MCF 10A (cell line): ENCODE measurements around the gene SDF2. TPM values are rescaled to one million over a fixed set of nuclear protein-coding genes. Genes with fewer than 3 reads are reported as not detected.

ENCODE experiments used
- BruUV-seq: library from RNA; stranded (reverse); fragments of 400-500 nt; replicated peaks from 2 replicates; lab custom pipeline; 2021; lab: Mats Ljungman, UMichigan
- CTCF ChIA-PET: fragments of 300-600 bp; sonication (Branson Sonifier 250); formaldehyde crosslinking; extraction: SDS; loops from one replicate; lab custom pipeline; 2021; ENCODE audit warnings: antibody characterized with exemption, inconsistent platforms; lab: Yijun Ruan, JAX
- POLR2A ChIA-PET: fragments of 300-600, 350-650 bp; sonication (Branson Sonifier 250); formaldehyde crosslinking; extraction: SDS; loops from one replicate; lab custom pipeline; 2020; ENCODE audit warnings: antibody characterized with exemption, inconsistent platforms; lab: Yijun Ruan, JAX
- DNase-seq: peaks from one replicate; pipeline ENCODE4 v3.0.0-alpha.2; 2018; ENCODE audit not compliant: unreplicated experiment
- H3K27ac Mint-ChIP-seq: one replicate; pipeline ENCODE4 v1.8.0; 2022; ENCODE audit warnings: mild to moderate bottlenecking, low read depth, mixed read lengths; ENCODE audit not compliant: unreplicated experiment
- H3K27me3 Mint-ChIP-seq: one replicate; pipeline ENCODE4 v1.8.0; 2022; ENCODE audit warnings: mixed read lengths; ENCODE audit not compliant: insufficient read depth, unreplicated experiment
- H3K36me3 Mint-ChIP-seq: one replicate; pipeline ENCODE4 v1.8.0; 2022; ENCODE audit warnings: mild to moderate bottlenecking, moderate library complexity, mixed read lengths; ENCODE audit not compliant: insufficient read depth, unreplicated experiment
- H3K4me1 Mint-ChIP-seq: one replicate; pipeline ENCODE4 v1.8.0; 2022; ENCODE audit warnings: mixed read lengths; ENCODE audit not compliant: insufficient read depth, unreplicated experiment
- H3K4me3 Mint-ChIP-seq: one replicate; pipeline ENCODE4 v1.8.0; 2022; ENCODE audit warnings: mild to moderate bottlenecking, moderate library complexity, mixed read lengths; ENCODE audit not compliant: unreplicated experiment
- H3K9me3 Mint-ChIP-seq: one replicate; pipeline ENCODE4 v1.8.0; 2022; ENCODE audit warnings: mixed read lengths; ENCODE audit not compliant: unreplicated experiment
- intact Hi-C: fragments of 100-400 bp; cut with micrococcal nuclease; formaldehyde crosslinking; loops from 2 replicates; pipeline ENCODE4 v1.14.1; 2022
- total RNA-seq: library from RNA; stranded (reverse); gene quantifications from 2 replicates; pipeline ENCODE4 v1.2.3, GENCODE V29; 2022
- TF ChIP-seq, protein P1 (sequence below): fragments of 200-600 bp; IDR thresholded peaks from one replicate; pipeline ENCODE4 v1.8.0; 2022; ENCODE audit warnings: antibody characterized with exemption, mild to moderate bottlenecking; ENCODE audit not compliant: unreplicated experiment

The SDF2 gene
- total RNA-seq, 1 experiment from 2014 or later: 31.4 TPM

DNA sequence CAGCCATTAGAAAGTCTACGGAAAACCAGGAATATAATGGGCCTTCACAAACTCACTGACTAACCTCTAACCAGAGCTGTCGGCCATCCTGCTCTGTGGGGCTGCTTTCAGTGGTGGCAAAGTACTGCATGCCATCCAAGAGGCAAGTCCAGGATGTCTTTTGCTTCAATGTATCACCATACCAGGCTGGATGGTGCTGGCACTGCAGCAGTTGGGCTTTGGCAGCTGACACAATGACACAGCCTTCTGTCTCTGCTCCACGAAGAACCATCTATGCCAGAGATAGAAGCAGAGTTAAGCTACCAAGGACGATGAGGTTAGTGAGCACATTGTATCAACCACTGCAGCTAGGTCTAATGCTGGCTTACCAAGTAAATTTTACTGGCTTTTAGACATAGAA, 38.0 kb downstream of the SDF2 start:
- H3K27me3 Mint-ChIP-seq: no peaks in the 10 kb centered on the region
- H3K4me1 Mint-ChIP-seq: peaks cover 10% of the 10 kb centered on the region
- CTCF ChIA-PET: interaction anchor here (0.9 to 1.6 kb wide), 3 partner anchors 11 to 23 kb away, joined by 3 to 5 read pairs (median 5); no protein-coding TSS in a partner anchor
- H3K27ac Mint-ChIP-seq: no peak overlapping the region
- intact Hi-C loops: no loop called here
- no peaks in the 10 kb centered on the region for H3K9me3 Mint-ChIP-seq
- H3K36me3 Mint-ChIP-seq: peaks cover 86% of the 10 kb centered on the region
- no TSS peak for BruUV-seq
- no peak for DNase-seq
- TF ChIP-seq, protein P1, sequence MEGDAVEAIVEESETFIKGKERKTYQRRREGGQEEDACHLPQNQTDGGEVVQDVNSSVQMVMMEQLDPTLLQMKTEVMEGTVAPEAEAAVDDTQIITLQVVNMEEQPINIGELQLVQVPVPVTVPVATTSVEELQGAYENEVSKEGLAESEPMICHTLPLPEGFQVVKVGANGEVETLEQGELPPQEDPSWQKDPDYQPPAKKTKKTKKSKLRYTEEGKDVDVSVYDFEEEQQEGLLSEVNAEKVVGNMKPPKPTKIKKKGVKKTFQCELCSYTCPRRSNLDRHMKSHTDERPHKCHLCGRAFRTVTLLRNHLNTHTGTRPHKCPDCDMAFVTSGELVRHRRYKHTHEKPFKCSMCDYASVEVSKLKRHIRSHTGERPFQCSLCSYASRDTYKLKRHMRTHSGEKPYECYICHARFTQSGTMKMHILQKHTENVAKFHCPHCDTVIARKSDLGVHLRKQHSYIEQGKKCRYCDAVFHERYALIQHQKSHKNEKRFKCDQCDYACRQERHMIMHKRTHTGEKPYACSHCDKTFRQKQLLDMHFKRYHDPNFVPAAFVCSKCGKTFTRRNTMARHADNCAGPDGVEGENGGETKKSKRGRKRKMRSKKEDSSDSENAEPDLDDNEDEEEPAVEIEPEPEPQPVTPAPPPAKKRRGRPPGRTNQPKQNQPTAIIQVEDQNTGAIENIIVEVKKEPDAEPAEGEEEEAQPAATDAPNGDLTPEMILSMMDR: no peak
- no peak overlapping the region for H3K4me3 Mint-ChIP-seq
- POLR2A ChIA-PET: interaction anchor here (1.3 to 2.0 kb wide), 2 partner anchors 12 to 25 kb away, joined by 3 to 5 read pairs; partner anchors contain the start of gene SPAG5

- Mint-ChIP-seq H3K27me3 (no peaks in the 10 kb centered on the region), H3K4me1 (peaks cover 10% of the 10 kb centered on the region), H3K36me3 (peaks cover 81% of the 10 kb centered on the region), H3K9me3 (no peaks in the 10 kb centered on the region), H3K27ac (no peak overlapping the region), H3K4me3 (no peak overlapping the region)
- ChIA-PET CTCF (interaction anchor here (0.5 to 1.2 kb wide), 4 partner anchors 9 to 49 kb away, joined by 3 to 5 read pairs (median 4); no protein-coding TSS in a partner anchor), POLR2A (interaction anchor here (0.7 to 2.0 kb wide), 3 partner anchors 21 to 275 kb away, joined by 3 to 5 read pairs (median 3); partner anchors contain the start of gene SPAG5)
- TF ChIP-seq, protein P1: no peak
- DNase-seq: no peak
- no TSS peak for BruUV-seq
- intact Hi-C loops: no loop called here
These were observed 39.5 kb downstream of the SDF2 start for GRCh38 chr17:28622186-28622585.

DNA sequence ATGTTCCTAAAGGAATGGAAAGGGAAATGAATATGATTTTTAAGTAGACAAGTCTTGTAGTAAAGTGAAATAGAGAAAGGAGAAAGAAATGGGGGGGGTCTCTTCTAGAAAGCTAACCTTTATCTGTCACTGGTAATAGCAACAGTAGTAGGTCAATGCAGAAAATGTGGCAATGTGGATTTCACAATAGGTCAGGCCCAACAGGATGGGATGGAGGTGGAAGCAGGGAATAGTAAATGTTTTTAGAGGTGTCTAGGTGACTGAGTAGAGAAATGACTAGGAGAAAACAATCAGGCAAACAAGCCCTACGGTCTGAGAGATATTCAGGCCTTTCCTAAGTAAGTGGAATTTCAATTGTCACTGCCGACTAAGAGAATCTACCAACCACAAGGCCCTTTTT, 41.7 kb downstream of the SDF2 start:
- ChIA-PET CTCF (interaction anchor here (0.9 to 1.1 kb wide), 3 partner anchors 9 to 24 kb away, joined by 3 read pairs; no protein-coding TSS in a partner anchor), POLR2A (interaction anchor here (0.9 to 2.3 kb wide), 5 partner anchors 9 to 48 kb away, joined by 3 to 11 read pairs (median 4); no protein-coding TSS in a partner anchor)
- H3K36me3 Mint-ChIP-seq: peaks cover 83% of the 10 kb centered on the region
- no peak for DNase-seq
- no TSS peak for BruUV-seq
- H3K27me3 Mint-ChIP-seq: no peaks in the 10 kb centered on the region
- H3K9me3 Mint-ChIP-seq: no peaks in the 10 kb centered on the region
- TF ChIP-seq, protein P1: no peak
- intact Hi-C loops: no loop called here
- no peak overlapping the region for H3K27ac Mint-ChIP-seq
- H3K4me3 Mint-ChIP-seq: no peak overlapping the region
- no peaks in the 10 kb centered on the region for H3K4me1 Mint-ChIP-seq

DNA sequence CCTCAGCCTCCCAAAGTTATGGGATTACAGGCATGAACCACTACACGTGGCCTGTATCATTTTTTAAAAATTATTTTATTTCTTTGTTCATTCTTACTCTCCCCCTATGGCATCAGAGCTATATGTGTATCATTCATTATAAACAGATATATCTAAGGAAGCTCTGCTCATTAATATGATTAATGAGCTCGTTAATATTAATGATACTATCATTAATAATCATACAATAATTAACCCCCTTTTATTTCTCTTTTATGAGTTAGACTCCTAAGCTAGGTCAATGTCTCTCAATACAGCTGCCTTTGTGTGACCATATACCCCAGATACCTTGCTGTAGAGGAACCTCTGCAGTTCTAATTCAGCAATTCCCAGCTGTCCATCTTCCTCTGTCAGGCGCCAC, 43.2 kb downstream of the SDF2 start:
- intact Hi-C loops: no loop called here

More for the DNA sequence above, 43.2 kb downstream of the SDF2 start:
- Mint-ChIP-seq H3K27me3 (no peaks in the 10 kb centered on the region), H3K4me3 (no peak overlapping the region), H3K27ac (no peak overlapping the region), H3K9me3 (no peaks in the 10 kb centered on the region), H3K36me3 (peaks cover 87% of the 10 kb centered on the region), H3K4me1 (no peaks in the 10 kb centered on the region)
- ChIA-PET POLR2A (interaction anchor here (0.6 to 2.7 kb wide), 9 partner anchors 9 to 37 kb away, joined by 3 to 12 read pairs (median 4); partner anchors contain the start of gene BLTP2), CTCF (interaction anchor here (0.6 to 1.5 kb wide), 3 partner anchors 10 to 32 kb away, joined by 3 to 4 read pairs (median 4); partner anchors contain the start of gene BLTP2)
- TF ChIP-seq, protein P1: no peak
- BruUV-seq: no TSS peak
- no peak for DNase-seq
